AG08395 (cell line): ENCODE results near the gene CRADD.

ENCODE experiments used
- DNase-seq: peaks from one replicate; pipeline ENCODE4 v3.0.0; 2012; ENCODE audit warnings: mixed read lengths, low spot score

Gene CRADD

GRCh38 chr12:93671044-93671443 is 6.1 kb upstream of the CRADD start:
- DNase-seq, result no peak

- no peak for DNase-seq
Measured at GRCh38 chr12:93673084-93673483, 4.1 kb upstream of the CRADD start.

GRCh38 chr12:93674386-93674785 is 2.8 kb upstream of the CRADD start:
- no peak for DNase-seq

GRCh38 chr12:93676408-93677194 is 574 bp upstream of the CRADD start:
- no peak for DNase-seq

GRCh38 chr12:93678779-93679178 is 1.6 kb downstream of the CRADD start:
- no peak for DNase-seq

GRCh38 chr12:93679308-93679925 is 2.2 kb downstream of the CRADD start:
- no peak for DNase-seq

DNA sequence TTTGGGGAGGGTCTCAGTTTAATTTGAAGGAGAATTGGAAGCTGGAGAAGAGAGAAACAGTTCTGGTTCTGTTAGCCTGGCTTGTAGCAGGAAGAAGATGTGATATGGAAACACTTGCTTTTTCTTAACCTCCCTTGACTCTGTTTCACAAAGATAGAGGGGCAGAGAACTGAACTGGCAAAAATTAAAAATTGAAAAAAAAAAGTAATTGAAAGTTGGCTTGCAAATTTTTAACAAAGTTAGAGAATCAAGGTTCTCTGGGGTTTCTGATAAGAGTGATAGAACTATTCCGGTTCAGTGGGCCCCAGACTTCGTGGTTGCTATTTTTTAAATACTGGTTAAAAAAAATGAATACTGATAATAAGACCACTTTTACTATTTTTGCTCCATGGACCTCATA is 2.8 kb downstream of the CRADD start:
- DNase-seq, result no peak

DNA sequence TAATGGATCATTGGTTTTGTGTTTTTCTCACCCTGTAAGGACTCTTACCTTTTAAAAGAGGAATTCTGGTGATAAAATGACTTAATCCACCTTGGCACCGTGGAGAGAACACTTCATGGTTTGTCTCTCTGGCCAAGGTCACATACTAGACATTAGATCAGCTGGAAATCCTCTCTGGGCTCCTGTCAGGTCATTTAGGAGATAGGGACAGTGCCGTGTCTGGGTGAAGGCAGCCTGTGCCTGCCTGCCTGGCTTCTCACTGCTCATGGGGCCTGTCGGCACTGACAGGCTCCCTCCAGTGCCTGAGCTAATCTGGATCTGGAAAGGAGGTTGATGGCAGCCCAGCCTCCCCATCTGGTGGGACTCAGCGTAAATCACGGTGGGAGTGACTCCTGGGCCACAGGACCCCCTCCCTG is 5.7 kb downstream of the CRADD start:
- no peak for DNase-seq

DNA sequence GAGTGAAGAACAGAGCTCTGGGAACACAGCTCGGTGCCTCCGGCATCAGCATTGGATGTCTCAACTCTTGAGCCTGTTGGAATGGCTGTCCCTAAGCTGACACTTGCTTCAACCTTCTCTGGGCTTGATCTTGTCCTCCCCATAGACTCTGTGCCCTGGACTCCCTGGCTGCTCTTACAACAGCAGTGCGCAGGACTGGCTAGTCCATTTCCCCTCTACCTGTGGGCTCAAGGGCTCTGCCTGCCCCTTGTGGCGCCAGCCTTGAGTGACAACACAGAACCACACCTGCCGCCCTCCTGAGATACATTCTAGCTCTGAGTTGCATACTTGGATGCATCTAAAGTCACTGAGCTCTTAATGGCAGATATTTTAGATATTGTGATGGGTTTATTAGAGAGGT is 6.2 kb downstream of the CRADD start:
- no peak for DNase-seq

DNA sequence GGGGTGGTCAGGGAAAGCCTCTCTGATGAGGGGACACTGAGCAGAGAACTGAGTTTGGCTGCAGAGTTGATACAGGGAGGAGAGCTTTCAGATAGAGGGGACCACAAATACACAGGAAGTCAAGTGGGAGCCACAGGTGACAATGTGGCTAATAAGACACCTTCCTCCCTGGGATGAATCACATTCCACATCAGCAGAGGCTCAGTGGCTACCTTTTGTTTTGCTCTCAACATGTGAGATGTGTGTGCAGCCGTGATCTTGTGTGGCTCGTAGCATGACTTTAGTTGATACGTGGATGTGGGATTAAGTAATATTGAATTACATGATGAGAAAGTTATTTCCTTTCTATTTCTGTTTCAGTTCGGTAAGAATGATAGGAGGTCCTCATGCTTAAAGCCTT is 7.5 kb downstream of the CRADD start:
- peak; percentile 7 for DNase-seq

GRCh38 chr12:93686572-93687356 is 9.6 kb downstream of the CRADD start:
- DNase-seq, result no peak

GRCh38 chr12:93689076-93689834 is 12.1 kb downstream of the CRADD start:
- DNase-seq, result no peak

DNA sequence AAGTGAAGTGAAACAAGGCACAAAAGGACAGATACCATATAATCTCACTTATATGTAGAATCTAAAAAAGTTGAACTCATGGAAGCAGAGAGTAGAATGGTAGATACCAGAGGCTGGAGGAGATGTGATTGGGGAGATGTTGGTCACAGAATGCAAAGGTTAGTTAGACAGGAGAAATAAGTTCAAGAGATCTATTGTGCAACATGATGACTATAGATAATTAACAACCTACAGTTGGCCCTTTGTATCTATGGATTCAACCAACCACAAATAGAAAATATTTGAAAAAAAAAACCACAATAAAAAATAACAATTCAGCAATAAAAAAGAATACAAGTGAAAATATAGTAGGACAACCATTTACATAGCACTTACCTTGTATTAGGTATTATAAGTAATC is 19.3 kb downstream of the CRADD start:
- no peak for DNase-seq

- peak; percentile 10 for DNase-seq
Measured at GRCh38 chr12:93698307-93699092, 21.3 kb downstream of the CRADD start.

DNA sequence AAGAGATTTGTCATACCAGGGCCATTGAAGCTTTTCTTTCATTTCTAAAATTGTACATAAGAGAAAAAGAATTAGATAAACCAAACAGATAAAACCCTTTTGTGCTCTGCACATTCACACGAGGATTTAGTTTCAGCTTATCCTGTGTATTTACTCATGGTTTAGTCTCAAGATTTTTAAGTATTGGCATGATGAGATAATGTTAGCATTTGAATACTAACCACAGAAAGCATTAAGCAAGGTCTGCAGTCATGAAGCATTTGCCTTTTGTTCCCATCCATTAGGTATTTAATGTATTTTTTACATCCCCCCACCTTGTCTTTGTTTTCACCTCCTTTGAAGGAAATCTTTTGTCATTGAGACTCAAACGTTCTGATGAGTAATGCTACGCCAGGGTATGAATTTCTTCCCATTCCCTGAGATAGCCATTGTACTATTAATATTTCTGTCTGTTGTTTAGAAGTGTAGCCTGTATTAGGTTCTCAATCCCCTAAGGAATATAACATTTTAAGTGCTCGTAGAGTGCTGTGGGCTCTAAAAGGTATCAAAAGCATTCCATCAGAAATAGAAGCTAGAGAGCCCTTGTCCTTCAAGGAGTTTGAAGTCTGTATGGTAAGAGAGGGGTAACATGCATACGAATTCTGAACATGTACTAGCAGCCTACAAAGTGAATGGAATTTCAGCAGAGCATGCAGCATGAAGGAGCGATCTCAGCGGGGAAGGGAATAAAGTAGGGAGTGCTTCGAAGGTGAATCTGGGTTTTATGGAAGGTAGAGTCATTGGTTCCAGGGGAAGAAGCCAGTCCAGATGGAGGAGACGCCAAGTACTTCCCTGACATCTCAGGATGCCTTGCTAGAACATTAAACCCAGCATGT is 22.3 kb downstream of the CRADD start:
- DNase-seq, result peak; percentile 25

GRCh38 chr12:93702707-93703315 is 25.6 kb downstream of the CRADD start:
- DNase-seq, result no peak

GRCh38 chr12:93704122-93704521 is 26.9 kb downstream of the CRADD start:
- DNase-seq, result no peak

DNA sequence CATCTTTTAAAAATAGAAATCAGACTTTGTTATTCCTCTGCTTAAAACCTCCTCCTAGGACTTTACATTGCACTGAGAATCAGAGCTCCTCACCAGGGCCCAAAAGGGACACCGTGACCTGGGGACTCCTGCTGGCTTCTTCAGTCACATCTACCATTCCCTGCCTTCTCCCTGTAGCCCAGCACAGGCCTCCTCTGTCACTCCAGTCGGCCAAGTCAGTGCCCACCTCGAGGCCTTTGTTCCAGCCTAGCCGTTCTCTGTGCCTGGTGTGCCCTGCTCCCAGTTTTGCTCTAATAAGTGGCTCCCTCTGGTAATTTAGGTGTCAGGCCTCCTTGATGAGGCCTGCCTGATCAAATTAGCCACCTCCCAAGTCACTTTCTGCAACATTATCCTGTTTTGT is 27.4 kb downstream of the CRADD start:
- DNase-seq, result no peak

GRCh38 chr12:93705237-93705636 is 28.1 kb downstream of the CRADD start:
- no peak for DNase-seq

DNA sequence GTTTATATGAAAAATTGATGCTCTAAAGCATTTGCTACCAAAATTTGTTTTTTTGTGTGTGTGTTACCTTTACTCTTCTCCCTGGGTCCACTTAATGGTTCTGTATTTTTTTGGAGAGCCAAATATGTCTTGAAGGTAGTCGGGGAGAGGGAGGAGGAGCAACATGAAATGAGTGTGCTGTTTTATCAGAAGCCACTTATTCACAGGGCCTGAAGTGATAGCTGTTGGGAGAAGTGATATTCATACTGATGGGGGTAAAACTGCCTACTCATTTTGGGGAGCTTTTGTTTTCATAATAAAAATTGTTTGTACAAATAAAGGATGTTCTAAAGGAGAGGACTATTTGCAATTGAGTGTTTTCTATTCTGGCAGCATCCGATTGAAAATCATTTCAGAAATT is 29.2 kb downstream of the CRADD start:
- no peak for DNase-seq
